ENCODE data around the gene INTS3.
"Not testable (repeated sequence)": the region's sequence is repeated elsewhere in the genome, so short reads cannot be mapped to it uniquely, and the experiment has no call there.

INTS3 gene

GRCh38 chr1:153748903-153749302 is 21.1 kb downstream of the INTS3 start:
- intact Hi-C loops (cut with DNase I): loop anchor here (1.0 to 10.0 kb wide), 3 partner anchors 72 to 234 kb away; no protein-coding TSS in a partner anchor
- peak in 1 of 10 donors; percentile 11 for DNase-seq

- peak; percentile 67 to 97 (median 82) for DNase-seq
- intact Hi-C loops (cut with DNase I): loop anchor here (1.0 to 10.0 kb wide), 3 partner anchors 72 to 235 kb away; no protein-coding TSS in a partner anchor
Measured at GRCh38 chr1:153749408-153750005, 21.7 kb downstream of the INTS3 start.

- peak in 1 of 10 donors; percentile 4 for DNase-seq
- intact Hi-C loops (cut with DNase I): no loop called here
Measured at GRCh38 chr1:153750026-153750995, 22.5 kb downstream of the INTS3 start.

GRCh38 chr1:153752072-153752471 is 24.2 kb downstream of the INTS3 start:
- intact Hi-C loops (cut with DNase I): no loop called here
- DNase-seq: no peak

GRCh38 chr1:153752571-153753195 is 24.8 kb downstream of the INTS3 start:
- DNase-seq: peak in 1 of 10 donors; percentile 17
- intact Hi-C loops (cut with DNase I): no loop called here

- intact Hi-C loops (cut with DNase I): no loop called here
- no peak for DNase-seq
Measured at GRCh38 chr1:153754266-153754665, 26.4 kb downstream of the INTS3 start.

- no peak for DNase-seq
- intact Hi-C loops (cut with DNase I): no loop called here
Measured at GRCh38 chr1:153760440-153760839, 32.6 kb downstream of the INTS3 start.

- intact Hi-C loops (cut with DNase I): no loop called here
- DNase-seq: peak in 2 of 10 donors; percentile 52 to 54
Measured at GRCh38 chr1:153763365-153764225, 35.7 kb downstream of the INTS3 start.

- intact Hi-C loops (cut with DNase I): no loop called here
- no peak for DNase-seq
Measured at GRCh38 chr1:153764310-153764709, 36.5 kb downstream of the INTS3 start.

- intact Hi-C loops (cut with DNase I); DNase-seq: not testable (repeated sequence)
Measured at GRCh38 chr1:153766663-153767062, 38.8 kb downstream of the INTS3 start.

- intact Hi-C loops (cut with DNase I): no loop called here
- DNase-seq: no peak
Measured at GRCh38 chr1:153767519-153767918, 39.7 kb downstream of the INTS3 start.

- intact Hi-C loops (cut with DNase I): no loop called here
- DNase-seq: peak in 1 of 10 donors; percentile 53
Measured at GRCh38 chr1:153768316-153769181, 40.7 kb downstream of the INTS3 start.

- DNase-seq: no peak
- intact Hi-C loops (cut with DNase I): no loop called here
Measured at GRCh38 chr1:153769221-153769620, 41.4 kb downstream of the INTS3 start.

- intact Hi-C loops (cut with DNase I): loop anchor here (10.0 kb wide), 1 partner anchor 96 kb away; the partner anchor contains the start of genes ILF2 and NPR1
- peak in 1 of 10 donors; percentile 53 for DNase-seq
Measured at GRCh38 chr1:153770797-153771196, 42.9 kb downstream of the INTS3 start.

GRCh38 chr1:153771261-153771660 is 43.4 kb downstream of the INTS3 start:
- DNase-seq: no peak
- intact Hi-C loops (cut with DNase I): loop anchor here (10.0 kb wide), 1 partner anchor 96 kb away; the partner anchor contains the start of genes ILF2 and NPR1

GRCh38 chr1:153771841-153772593 is 44.2 kb downstream of the INTS3 start:
- intact Hi-C loops (cut with DNase I): loop anchor here (10.0 kb wide), 1 partner anchor 97 kb away; the partner anchor contains the start of genes ILF2 and NPR1
- peak in 1 of 10 donors; percentile 82 for DNase-seq

GRCh38 chr1:153773096-153773921 is 45.5 kb downstream of the INTS3 start:
- intact Hi-C loops (cut with DNase I): loop anchor here (10.0 kb wide), 1 partner anchor 99 kb away; the partner anchor contains the start of genes ILF2 and NPR1
- DNase-seq: peak in 1 of 10 donors; percentile 49
